Stimulated activated memory B cell treated with anti-CD40 and anti-IgM and Interleukin-4, amounts not matched to agents 10 μg/mL and 1 μg/mL and 100 μg/mL, for 72 hours (primary cell): ENCODE data around the gene ERVV-1.

ENCODE experiments used
- ATAC-seq: fragments of 150-1000 bp; cut with Tn5 transposase; 2 replicates; pipeline ENCODE4 v1.10.0; 2021
- H3K27ac Mint-ChIP-seq: one replicate; pipeline ENCODE4 v1.8.0; 2022; ENCODE audit warnings: mild to moderate bottlenecking, mixed read lengths
- H3K27me3 Mint-ChIP-seq: one replicate; pipeline ENCODE4 v1.8.0; 2022; ENCODE audit warnings: mixed read lengths
- H3K36me3 Mint-ChIP-seq: one replicate; pipeline ENCODE4 v1.8.0; 2022; ENCODE audit warnings: mixed read lengths
- H3K4me1 Mint-ChIP-seq: one replicate; pipeline ENCODE4 v1.8.0; 2022; ENCODE audit warnings: mixed read lengths
- H3K4me3 Mint-ChIP-seq: one replicate; pipeline ENCODE4 v1.8.0; 2022; ENCODE audit warnings: mild to moderate bottlenecking, moderate library complexity, mixed read lengths
- H3K9me3 Mint-ChIP-seq: one replicate; pipeline ENCODE4 v1.8.0; 2022; ENCODE audit warnings: mixed read lengths

The ERVV-1 gene

DNA sequence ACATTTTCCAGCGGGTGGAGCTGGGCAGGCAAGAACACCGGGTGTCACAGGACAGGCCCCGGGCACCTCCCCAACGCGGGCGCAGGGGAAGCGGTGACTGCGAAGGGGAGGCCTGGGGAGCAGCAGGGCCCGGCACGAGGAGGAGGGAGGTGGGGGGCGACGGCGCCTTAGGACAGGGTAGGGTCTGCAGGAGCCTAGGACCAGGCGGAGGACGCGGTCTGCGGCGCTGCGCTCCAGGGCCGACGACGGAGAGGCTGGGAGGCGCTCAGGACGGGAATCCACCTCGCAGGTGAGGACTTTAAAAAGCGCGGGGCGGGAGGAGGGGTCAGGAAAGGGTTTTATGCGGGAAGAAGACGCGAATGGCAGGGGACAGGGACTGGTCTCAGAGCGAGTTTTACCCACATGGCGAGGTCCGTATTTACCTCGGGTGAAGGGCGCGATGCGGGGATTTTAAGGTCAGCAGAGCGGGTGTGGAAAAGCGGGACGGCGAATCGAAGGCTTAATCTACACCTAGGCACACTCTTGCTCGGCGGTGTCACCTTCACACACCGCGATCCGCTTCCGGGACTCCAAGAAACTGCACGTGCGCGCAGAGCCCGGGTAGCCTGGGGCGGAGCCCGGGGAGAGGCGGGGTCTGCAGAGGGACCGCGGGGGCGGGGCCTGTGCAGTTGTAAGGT lies 44.3 kb downstream of the ERVV-1 start:
- H3K27me3 Mint-ChIP-seq: peaks cover 19% of the 10 kb centered on the region
- H3K36me3 Mint-ChIP-seq: peaks cover 12% of the 10 kb centered on the region
- no peak overlapping the region for H3K27ac Mint-ChIP-seq
- peaks cover 33% of the 10 kb centered on the region for H3K9me3 Mint-ChIP-seq
- ATAC-seq: no peak
- H3K4me3 Mint-ChIP-seq: no peak overlapping the region
- H3K4me1 Mint-ChIP-seq: no peaks in the 10 kb centered on the region
